Inflammatory macrophage treated with lipopolysaccharide for 1 hour (primary cell): ENCODE measurements around the gene SLC38A7.
"Not testable (repeated sequence)": the region's sequence is repeated elsewhere in the genome, so short reads cannot be mapped to it uniquely, and the experiment has no call there.

Experiments used
- DNase-seq, 2 donors: peaks; one replicate each; pipeline ENCODE4 v3.0.0-alpha.2; 2020 to 2022

SLC38A7 gene

GRCh38 chr16:58684354-58685083 lies at the start of gene SLC38A7:
SLC38A7 (minus strand) TSS chr16:58684770; CDS start chr16:58680126, 4,644 bp downstream.
- DNase-seq, result peak; percentile 72 to 82

- peak; percentile 62 to 82 for DNase-seq
Measured at GRCh38 chr16:58733671-58734458, 49.3 kb upstream of the SLC38A7 start, which contains the start of gene GOT2. GOT2 (minus strand) TSS chr16:58734316; CDS start chr16:58734228, 88 bp downstream.

GRCh38 chr16:58733248-58733670 lies 48.7 kb upstream of the SLC38A7 start:
- DNase-seq, result no peak

GRCh38 chr16:58732545-58733247 lies 48.1 kb upstream of the SLC38A7 start:
- DNase-seq, result no peak

- no peak for DNase-seq
Measured at GRCh38 chr16:58730724-58731370, 46.3 kb upstream of the SLC38A7 start.

- no peak for DNase-seq
Measured at GRCh38 chr16:58727796-58728568, 43.4 kb upstream of the SLC38A7 start.

- no peak for DNase-seq
Measured at GRCh38 chr16:58727028-58727781, 42.6 kb upstream of the SLC38A7 start.

GRCh38 chr16:58723109-58723508 lies 38.5 kb upstream of the SLC38A7 start:
- DNase-seq, result no peak

GRCh38 chr16:58717994-58718393 lies 33.4 kb upstream of the SLC38A7 start:
- DNase-seq, result no peak

- DNase-seq, result no peak
Measured at GRCh38 chr16:58716468-58716867, 31.9 kb upstream of the SLC38A7 start.

- no peak for DNase-seq
Measured at GRCh38 chr16:58713742-58714141, 29.2 kb upstream of the SLC38A7 start.

- DNase-seq, result no peak
Measured at GRCh38 chr16:58709333-58709732, 24.8 kb upstream of the SLC38A7 start.

- peak; percentile 49 to 52 for DNase-seq
Measured at GRCh38 chr16:58699151-58699550, 14.6 kb upstream of the SLC38A7 start.

GRCh38 chr16:58695368-58695767 lies 10.8 kb upstream of the SLC38A7 start:
- DNase-seq, result no peak

GRCh38 chr16:58692450-58692849 lies 7.9 kb upstream of the SLC38A7 start:
- DNase-seq, result no peak

GRCh38 chr16:58686985-58687706 lies 2.6 kb upstream of the SLC38A7 start:
- DNase-seq, result not testable (repeated sequence)

GRCh38 chr16:58685084-58685449 lies 497 bp upstream of the SLC38A7 start:
- DNase-seq, result no peak

- DNase-seq, result peak; percentile 21 to 38
Measured at GRCh38 chr16:58684001-58684353, 593 bp downstream of the SLC38A7 start.

- no peak for DNase-seq
Measured at GRCh38 chr16:58679763-58680162, 4.8 kb downstream of the SLC38A7 start.

- no peak for DNase-seq
Measured at GRCh38 chr16:58678716-58679115, 5.9 kb downstream of the SLC38A7 start.

GRCh38 chr16:58678269-58678668 lies 6.3 kb downstream of the SLC38A7 start:
- no peak for DNase-seq
